IMR-90 (cell line): ENCODE data around the gene SERPINI1.

Experiments
- ELK1 ChIP-seq: fragments of 150-350 bp; IDR thresholded peaks from 2 replicates; pipeline ENCODE4 v1.6.1; 2016; ENCODE audit warnings: low read depth, mild to moderate bottlenecking, low read length, moderate library complexity, borderline replicate concordance
- MXI1 ChIP-seq: IDR thresholded peaks from 2 replicates; pipeline ENCODE4 v1.6.1; 2012; ENCODE audit warnings: low read depth, mild to moderate bottlenecking, low read length, moderate library complexity, borderline replicate concordance
- POLR2A ChIP-seq: IDR thresholded peaks from 2 replicates; pipeline ENCODE4 v1.6.1; 2012; ENCODE audit warnings: mild to moderate bottlenecking, low read depth, low read length
- RAD21 ChIP-seq: IDR thresholded peaks from 2 replicates; pipeline ENCODE4 v1.6.1; 2012; ENCODE audit warnings: low read length, improper control_type of control experiment
- RCOR1 ChIP-seq: IDR thresholded peaks from 2 replicates; pipeline ENCODE4 v1.6.1; 2012; ENCODE audit warnings: mild to moderate bottlenecking, low read length, improper control_type of control experiment; ENCODE audit not compliant: insufficient replicate concordance
- RFX5 ChIP-seq: IDR thresholded peaks from 2 replicates; pipeline ENCODE4 v1.8.0; 2012; ENCODE audit warnings: low read depth, mild to moderate bottlenecking, low read length, moderate library complexity
- TF ChIP-seq, protein P1 (sequence below): conservative IDR thresholded peaks from 2 replicates; pipeline ENCODE4 v1.5.1; 2012; ENCODE audit warnings: mild to moderate bottlenecking, low read depth, low read length, improper control_type of control experiment

DNA sequence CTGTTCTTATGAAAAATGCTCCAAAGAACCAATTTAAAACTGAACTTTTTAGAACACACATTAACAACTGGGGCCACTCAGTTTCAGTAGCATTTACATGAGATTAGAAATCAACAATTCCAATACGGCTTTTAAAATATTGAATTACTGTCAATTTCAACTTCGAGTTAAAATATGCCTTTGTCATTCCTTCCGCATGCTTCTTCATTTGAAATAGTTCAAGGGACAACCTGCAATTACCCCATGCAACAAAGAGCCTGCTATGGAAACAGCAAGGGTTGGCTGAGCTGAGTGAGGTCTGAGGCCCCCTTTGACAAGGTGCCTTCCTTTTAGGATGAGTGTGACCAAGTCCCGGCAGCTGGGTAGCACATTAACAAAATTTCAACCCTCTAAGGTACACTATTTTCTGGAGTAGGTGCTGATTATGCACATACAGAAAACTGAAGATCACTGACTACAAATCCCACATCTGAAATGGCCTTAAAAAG lies 12.5 kb upstream of the SERPINI1 start:
- TF ChIP-seq RAD21 (no peak), POLR2A (no peak), RFX5 (no peak), RCOR1 (no peak), MXI1 (no peak), ELK1 (no peak)
- TF ChIP-seq, protein P1, sequence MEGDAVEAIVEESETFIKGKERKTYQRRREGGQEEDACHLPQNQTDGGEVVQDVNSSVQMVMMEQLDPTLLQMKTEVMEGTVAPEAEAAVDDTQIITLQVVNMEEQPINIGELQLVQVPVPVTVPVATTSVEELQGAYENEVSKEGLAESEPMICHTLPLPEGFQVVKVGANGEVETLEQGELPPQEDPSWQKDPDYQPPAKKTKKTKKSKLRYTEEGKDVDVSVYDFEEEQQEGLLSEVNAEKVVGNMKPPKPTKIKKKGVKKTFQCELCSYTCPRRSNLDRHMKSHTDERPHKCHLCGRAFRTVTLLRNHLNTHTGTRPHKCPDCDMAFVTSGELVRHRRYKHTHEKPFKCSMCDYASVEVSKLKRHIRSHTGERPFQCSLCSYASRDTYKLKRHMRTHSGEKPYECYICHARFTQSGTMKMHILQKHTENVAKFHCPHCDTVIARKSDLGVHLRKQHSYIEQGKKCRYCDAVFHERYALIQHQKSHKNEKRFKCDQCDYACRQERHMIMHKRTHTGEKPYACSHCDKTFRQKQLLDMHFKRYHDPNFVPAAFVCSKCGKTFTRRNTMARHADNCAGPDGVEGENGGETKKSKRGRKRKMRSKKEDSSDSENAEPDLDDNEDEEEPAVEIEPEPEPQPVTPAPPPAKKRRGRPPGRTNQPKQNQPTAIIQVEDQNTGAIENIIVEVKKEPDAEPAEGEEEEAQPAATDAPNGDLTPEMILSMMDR: no peak
